HG02870 (cell line): Measurements from ENCODE around the gene BACE1.
"Not testable (repeated sequence)": the region's sequence is repeated elsewhere in the genome, so short reads cannot be mapped to it uniquely, and the experiment has no call there.

ENCODE experiments used
- ATAC-seq: cut with Tn5 transposase; IDR thresholded peaks from one replicate; pipeline ENCODE4 v1.9.1; 2021; ENCODE audit warnings: mild to moderate bottlenecking, moderate library complexity; ENCODE audit not compliant: unreplicated experiment

The BACE1 gene

GRCh38 chr11:117278347-117278746, 37.7 kb downstream of the BACE1 start:
- no peak for ATAC-seq

GRCh38 chr11:117273550-117274289, 42.3 kb downstream of the BACE1 start:
- ATAC-seq = no peak

GRCh38 chr11:117272175-117272574, 43.9 kb downstream of the BACE1 start:
- ATAC-seq = not testable (repeated sequence)

- ATAC-seq = no peak
Observed at GRCh38 chr11:117271208-117271607, 44.8 kb downstream of the BACE1 start.

GRCh38 chr11:117269856-117270255, 46.2 kb downstream of the BACE1 start:
- no peak for ATAC-seq

GRCh38 chr11:117265745-117266144, 50.3 kb downstream of the BACE1 start:
- no peak for ATAC-seq

- ATAC-seq = not testable (repeated sequence)
Observed at GRCh38 chr11:117264624-117265323, 51.3 kb downstream of the BACE1 start.

GRCh38 chr11:117259417-117259816, 56.6 kb downstream of the BACE1 start:
- no peak for ATAC-seq

GRCh38 chr11:117258576-117258975, 57.5 kb downstream of the BACE1 start:
- ATAC-seq = no peak

GRCh38 chr11:117256573-117256972, 59.5 kb downstream of the BACE1 start:
- ATAC-seq = no peak

- ATAC-seq = no peak
Observed at GRCh38 chr11:117255966-117256365, 60.1 kb downstream of the BACE1 start.

GRCh38 chr11:117251506-117251905, 64.5 kb downstream of the BACE1 start:
- no peak for ATAC-seq

GRCh38 chr11:117249571-117249970, 66.5 kb downstream of the BACE1 start:
- no peak for ATAC-seq

- no peak for ATAC-seq
Observed at GRCh38 chr11:117248341-117248740, 67.7 kb downstream of the BACE1 start.

- ATAC-seq = no peak
Observed at GRCh38 chr11:117239295-117239694, 76.8 kb downstream of the BACE1 start.

GRCh38 chr11:117238221-117238620, 77.8 kb downstream of the BACE1 start:
- no peak for ATAC-seq
